NCI-H1694 treated with DMSO at 0.1 percent for 48 hours (cell line): ENCODE results near the gene TMEM255B.

Source experiments
- DNase-seq: peaks from one replicate; lab custom pipeline; 2025; lab: John Stamatoyannopoulos, UW

TMEM255B gene

DNA sequence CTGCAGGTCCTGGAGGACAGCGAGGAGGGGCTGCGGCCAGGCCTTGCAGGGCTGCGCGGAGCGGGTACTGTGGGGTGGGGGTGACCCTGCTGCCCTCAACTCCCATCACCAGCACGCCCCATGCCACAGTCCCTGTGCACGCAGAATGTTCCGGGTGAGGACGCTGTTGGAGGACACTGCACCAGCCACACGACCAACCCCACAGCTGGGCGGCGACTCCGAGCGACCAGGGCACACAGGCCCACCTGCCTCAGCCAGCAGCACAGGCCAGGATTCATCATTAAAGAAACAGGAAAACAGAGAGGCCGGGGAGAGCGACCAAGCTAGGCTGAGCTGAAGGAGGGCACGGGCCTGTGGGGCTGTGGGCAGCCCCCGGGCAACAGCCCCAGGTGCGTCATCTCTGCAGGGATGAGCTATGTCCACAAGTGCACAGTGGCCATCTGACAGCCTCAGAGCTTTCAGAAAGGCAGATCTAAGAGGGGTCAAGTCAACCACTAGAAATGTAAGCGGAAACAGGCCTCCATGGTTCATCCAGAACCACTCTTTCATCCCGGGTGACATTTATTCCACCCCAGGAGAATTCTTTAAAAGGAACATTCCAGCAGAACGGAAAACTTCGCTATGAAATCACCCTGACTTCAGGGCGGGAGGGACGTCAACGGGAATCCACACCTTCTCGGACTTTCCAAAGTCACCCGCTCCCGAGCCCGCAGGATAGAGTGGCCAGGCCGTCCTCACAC is 103.3 kb downstream of the TMEM255B start:
- no peak for DNase-seq

DNA sequence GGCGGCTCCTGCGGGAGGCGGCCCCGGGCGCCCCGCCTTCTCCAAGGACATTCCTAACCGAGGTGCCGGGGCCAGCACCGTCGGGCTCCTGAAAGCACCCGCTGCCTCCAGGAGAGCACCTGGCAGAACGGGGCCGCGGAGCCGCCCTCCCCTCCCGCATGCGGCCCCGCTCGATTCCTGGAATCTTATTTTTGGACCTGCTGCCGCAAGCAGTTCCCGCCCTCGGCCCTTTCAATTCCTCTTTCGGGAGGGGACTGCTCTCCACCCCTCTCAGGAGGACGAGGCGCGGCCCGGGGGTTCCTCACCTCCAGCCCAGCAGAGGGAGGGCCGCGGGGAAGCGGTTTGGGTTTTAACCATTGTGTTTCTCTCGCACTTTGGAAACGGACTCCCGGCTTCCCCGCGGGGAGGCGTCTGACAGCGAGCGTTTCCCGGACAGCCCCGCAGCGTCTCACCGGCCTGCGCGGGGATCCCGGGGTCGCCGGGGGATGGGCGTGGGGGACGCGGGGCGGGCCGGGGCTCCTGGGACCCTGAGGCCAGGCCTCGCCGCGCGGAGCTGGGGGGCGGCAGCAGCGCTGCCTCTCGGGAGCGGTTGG is 104.0 kb downstream of the TMEM255B start:
- DNase-seq, result no peak

DNA sequence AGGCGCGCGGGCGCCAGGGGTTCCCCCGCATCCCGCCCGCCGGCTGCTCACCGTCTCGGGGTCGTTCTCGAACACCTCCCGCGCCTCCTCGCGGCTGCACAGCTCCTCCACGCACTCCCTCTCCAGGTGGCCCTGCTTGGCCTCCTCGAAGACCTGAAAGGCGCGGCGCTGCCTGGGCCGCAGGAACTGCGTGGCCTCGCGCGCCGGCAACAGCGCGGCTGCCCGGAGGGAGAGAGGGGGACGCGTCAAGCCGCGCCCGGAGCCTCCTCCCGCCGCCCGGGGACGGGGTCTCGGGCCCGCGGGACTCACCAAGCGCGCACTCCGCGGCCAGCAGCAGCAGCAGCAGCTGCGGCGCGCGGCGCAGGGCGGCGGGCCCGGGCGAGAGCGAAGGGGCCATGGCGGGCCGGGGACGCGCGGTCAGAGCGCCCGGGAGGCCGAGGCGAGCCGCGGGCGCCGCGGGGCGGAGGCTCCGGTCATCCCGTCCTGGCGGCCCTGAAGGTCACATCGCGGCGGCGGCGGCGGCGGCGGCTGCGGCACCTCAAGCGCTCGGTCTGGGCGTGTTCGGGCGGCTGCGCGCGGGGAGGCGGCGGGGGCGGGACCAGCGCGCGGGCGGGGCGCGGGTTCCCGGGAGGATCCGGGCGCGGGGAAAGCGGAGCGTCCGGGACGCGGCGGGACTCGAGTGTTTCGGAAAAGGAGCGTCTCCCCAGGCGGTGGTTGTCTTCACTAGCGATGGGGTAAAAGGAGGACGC is 104.7 kb downstream of the TMEM255B start, which contains the start of gene GAS6:
TSS of gene GAS6 (minus strand) at position 553 of the 749 bp plus-strand sequence. CDS start at position 397, 156 bp downstream.
- no peak for DNase-seq

DNA sequence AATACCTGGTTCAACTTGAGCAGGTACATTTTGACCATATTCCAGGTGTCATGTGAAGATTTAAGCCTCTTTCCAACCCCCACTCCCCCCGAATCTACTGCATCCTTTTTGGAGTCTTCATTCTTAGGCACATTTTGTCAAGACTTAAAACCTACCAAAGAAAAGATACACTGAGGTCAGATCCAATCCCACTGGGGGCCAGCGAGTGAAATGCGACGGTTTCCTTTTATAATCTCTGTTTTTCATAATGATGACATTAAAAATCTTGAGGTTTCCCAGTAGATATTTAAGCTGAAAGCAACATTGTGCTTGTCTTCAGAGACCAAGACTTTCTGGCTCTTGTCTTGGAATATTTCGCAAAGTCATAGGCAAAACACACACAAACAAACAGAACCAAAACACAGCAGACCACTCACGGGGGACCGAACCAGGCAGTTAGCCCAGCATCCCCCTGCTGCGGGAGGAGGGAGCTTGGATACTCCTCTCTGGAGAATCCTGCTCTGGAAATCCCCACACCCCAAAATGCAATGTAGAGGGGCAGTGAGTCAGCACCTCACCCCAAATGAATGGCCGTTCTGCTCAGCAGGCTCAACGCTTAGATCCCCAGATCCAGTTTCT is 105.4 kb downstream of the TMEM255B start:
- DNase-seq, result no peak

DNA sequence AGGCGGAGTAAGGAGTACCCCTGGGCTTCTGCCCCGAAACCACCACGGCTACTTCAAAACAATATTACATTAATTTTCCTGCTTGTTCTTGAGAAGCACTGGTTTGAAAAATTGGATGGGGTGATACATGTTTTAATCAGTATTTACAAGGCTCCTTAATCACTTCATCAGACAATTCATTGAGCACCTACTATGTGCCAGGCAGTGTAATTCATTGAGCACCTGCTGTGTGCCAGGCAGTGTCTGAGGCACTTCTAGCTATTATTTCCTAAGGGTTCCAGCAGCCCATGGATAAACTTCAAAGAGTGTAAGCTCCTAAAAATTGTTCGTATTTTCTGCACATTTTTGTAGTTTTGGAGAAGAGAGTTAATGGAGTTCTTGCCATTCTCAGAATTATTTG is 106.4 kb downstream of the TMEM255B start:
- no peak for DNase-seq
